COLO668 (cell line): ENCODE data around the gene TNC.

Experiments used
- DNase-seq: peaks from one replicate; lab custom pipeline; 2025; ENCODE audit not compliant: unreplicated experiment; lab: John Stamatoyannopoulos, UW

TNC gene

DNA sequence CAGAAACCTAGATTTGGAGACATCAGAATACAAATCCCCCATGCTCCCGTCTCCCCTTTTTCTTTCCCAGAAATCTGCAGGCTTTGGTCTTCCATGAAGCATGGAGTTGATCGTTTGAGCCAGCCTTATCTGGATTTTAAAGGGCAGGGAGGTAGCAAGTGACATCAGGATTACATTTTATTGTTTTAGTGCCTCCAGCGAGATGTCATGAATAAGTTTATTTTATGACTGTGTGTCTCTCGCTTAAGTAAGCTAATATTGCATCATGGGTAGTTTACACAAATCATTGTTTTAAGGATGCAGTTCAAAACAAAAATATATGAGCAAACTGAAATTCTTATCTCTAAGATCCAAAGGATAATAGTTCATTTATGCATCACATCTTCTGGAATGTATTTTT is 136.9 kb downstream of the TNC start:
- no peak for DNase-seq

GRCh38 chr9:114973216-114973615 is 144.7 kb downstream of the TNC start:
- no peak for DNase-seq

GRCh38 chr9:114972510-114973136 is 145.3 kb downstream of the TNC start:
- DNase-seq, result no peak
